ENCODE results near the gene ADARB2. TPM values are rescaled to one million over a fixed set of nuclear protein-coding genes. Genes with fewer than 3 reads are reported as not detected.

ADARB2 gene
- total and polyA plus RNA-seq, 2 experiments from 2014 or later = 2.0 to 5.0 TPM

GRCh38 chr10:1186683-1186990 is 550.7 kb downstream of the ADARB2 start:
- Histone ChIP-seq H3K27ac (ENCODE audit: low read depth) (no peak overlapping the region), H3F3A (replicated peaks; ENCODE audit: low read depth) (no peaks in the 10 kb centered on the region), H3K36me3 (ENCODE audit: insufficient read depth) (no peaks in the 10 kb centered on the region), H4K20me1 (replicated peaks; ENCODE audit: insufficient read depth) (no peaks in the 10 kb centered on the region), H3K27me3 (ENCODE audit: insufficient read depth) (no peaks in the 10 kb centered on the region), H3K79me2 (replicated peaks; ENCODE audit: insufficient read depth) (no peaks in the 10 kb centered on the region), H2AFZ (no peak overlapping the region), H3K4me3 (no peak overlapping the region), H3K4me1 (ENCODE audit: insufficient read depth) (no peaks in the 10 kb centered on the region), H3K4me2 (no peak overlapping the region), H3K9me2 (ENCODE audit: insufficient read depth) (no peaks in the 10 kb centered on the region)
- TF ChIP-seq JUNB (IDR thresholded peaks at IDR 0.05; ENCODE audit: unreplicated experiment) (no peak), EZH2phosphoT487 (IDR thresholded peaks at IDR 0.05; ENCODE audit: unreplicated experiment) (no peak), ZNF114 (CRISPR knock-in tag; IDR thresholded peaks at IDR 0.05) (no peak)
- DNase-seq (ENCODE audit: low spot score) = no peak
- Mint-ChIP-seq H3K27ac (no peak overlapping the region), H3K4me3 (no peak overlapping the region), H3K27me3 (ENCODE audit: insufficient read depth, low read depth, poor library complexity) (peaks cover 14% of the 10 kb centered on the region), H3K36me3 (ENCODE audit: low read depth) (no peaks in the 10 kb centered on the region; the same call in 2 of the 3 replicates), H3K9me3 (no peaks in the 10 kb centered on the region), H3K4me1 (no peaks in the 10 kb centered on the region; the same call in 1 of the 3 replicates)
- no peak for ATAC-seq

- no peaks in the 10 kb centered on the region for H3K27me3 ChIP-seq (ENCODE audit: insufficient read depth)
These were observed 551.2 kb downstream of the ADARB2 start for GRCh38 chr10:1185911-1186682.

More at GRCh38 chr10:1185911-1186682, 551.2 kb downstream of the ADARB2 start:
- no peak overlapping the region for H3K4me3 Mint-ChIP-seq
- H3K4me1 ChIP-seq (ENCODE audit: insufficient read depth) = no peaks in the 10 kb centered on the region
- no peaks in the 10 kb centered on the region for H3K9me2 ChIP-seq (ENCODE audit: insufficient read depth)
- H3K4me3 ChIP-seq = no peak overlapping the region
- no peaks in the 10 kb centered on the region for H3F3A ChIP-seq (replicated peaks; ENCODE audit: low read depth)
- ATAC-seq = no peak
- H3K79me2 ChIP-seq (replicated peaks; ENCODE audit: insufficient read depth) = no peaks in the 10 kb centered on the region
- H2AFZ ChIP-seq = no peak overlapping the region
- H3K36me3 Mint-ChIP-seq (ENCODE audit: low read depth) = no peaks in the 10 kb centered on the region; the same call in 2 of the 3 replicates
- no peak overlapping the region for H3K27ac Mint-ChIP-seq
- no peak for DNase-seq (ENCODE audit: low spot score)
- TF ChIP-seq STAT1 (IDR thresholded peaks at IDR 0.05; ENCODE audit: unreplicated experiment) (no peak), CTCF (conservative IDR thresholded peaks at IDR 0.05; ENCODE audit: low read depth in 2 of 2) (no peak), EZH2 (IDR thresholded peaks at IDR 0.05; ENCODE audit: low read depth, unreplicated experiment) (no peak), POLR2AphosphoS5 (IDR thresholded peaks at IDR 0.05; ENCODE audit: low read depth) (no peak), ZNF114 (CRISPR knock-in tag; IDR thresholded peaks at IDR 0.05) (no peak), EZH2phosphoT487 (IDR thresholded peaks at IDR 0.05; ENCODE audit: unreplicated experiment) (no peak), CREB1 (CRISPR knock-in tag; IDR thresholded peaks at IDR 0.05; ENCODE audit: low read depth) (no peak), ZNF331 (CRISPR knock-in tag; IDR thresholded peaks at IDR 0.05; ENCODE audit: low read depth) (no peak), JUNB (IDR thresholded peaks at IDR 0.05; ENCODE audit: unreplicated experiment) (no peak), NANOG (IDR thresholded peaks at IDR 0.05; ENCODE audit: borderline replicate concordance) (no peak), ZNF462 (CRISPR knock-in tag; IDR thresholded peaks at IDR 0.05) (no peak)
- TF ChIP-seq, protein P1, sequence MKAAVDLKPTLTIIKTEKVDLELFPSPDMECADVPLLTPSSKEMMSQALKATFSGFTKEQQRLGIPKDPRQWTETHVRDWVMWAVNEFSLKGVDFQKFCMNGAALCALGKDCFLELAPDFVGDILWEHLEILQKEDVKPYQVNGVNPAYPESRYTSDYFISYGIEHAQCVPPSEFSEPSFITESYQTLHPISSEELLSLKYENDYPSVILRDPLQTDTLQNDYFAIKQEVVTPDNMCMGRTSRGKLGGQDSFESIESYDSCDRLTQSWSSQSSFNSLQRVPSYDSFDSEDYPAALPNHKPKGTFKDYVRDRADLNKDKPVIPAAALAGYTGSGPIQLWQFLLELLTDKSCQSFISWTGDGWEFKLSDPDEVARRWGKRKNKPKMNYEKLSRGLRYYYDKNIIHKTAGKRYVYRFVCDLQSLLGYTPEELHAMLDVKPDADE (IDR thresholded peaks at IDR 0.05) = no peak
- no peak overlapping the region for H3K27ac ChIP-seq (ENCODE audit: low read depth)
- H4K20me1 ChIP-seq (replicated peaks; ENCODE audit: insufficient read depth) = no peaks in the 10 kb centered on the region
- no peaks in the 10 kb centered on the region for H3K9me3 Mint-ChIP-seq
- peaks cover 14% of the 10 kb centered on the region for H3K27me3 Mint-ChIP-seq (ENCODE audit: insufficient read depth, low read depth, poor library complexity)
- H3K36me3 ChIP-seq (ENCODE audit: insufficient read depth) = no peaks in the 10 kb centered on the region
- H3K4me1 Mint-ChIP-seq = no peaks in the 10 kb centered on the region; the same call in 1 of the 3 replicates
- no peak overlapping the region for H3K4me2 ChIP-seq
